SK-N-SH treated with all-trans-retinoic acid at 6 μM for 48 hours (cell line): ENCODE data around the gene PRDM15.

Source experiments
- ATAC-seq: fragments of 200-7000 bp; cut with Tn5 transposase; 3 replicates; pipeline ENCODE4 v1.9.1; 2020; ENCODE audit warnings: mild to moderate bottlenecking, moderate library complexity
- ARNTL ChIP-seq: fragments of 450-650 bp; formaldehyde crosslinking; IDR thresholded peaks from 2 replicates; pipeline ENCODE4 v1.5.0; 2020; ENCODE audit warnings: low read depth, mild to moderate bottlenecking, moderate library complexity, borderline replicate concordance
- BACH2 ChIP-seq: fragments of 250-450 bp; sonication (Bioruptor Pico); IDR thresholded peaks from 2 replicates; pipeline ENCODE4 v1.9.0; 2021; ENCODE audit warnings: mild to moderate bottlenecking, borderline replicate concordance
- CSDC2 ChIP-seq: fragments of 250-450 bp; sonication (Bioruptor Pico); IDR thresholded peaks from 2 replicates; pipeline ENCODE4 v1.5.0; 2020; ENCODE audit warnings: mild to moderate bottlenecking, moderate library complexity
- ESRRG ChIP-seq: fragments of 250-450 bp; sonication (Bioruptor Pico); IDR thresholded peaks from 2 replicates; pipeline ENCODE4 v1.6.1; 2021; ENCODE audit warnings: mild to moderate bottlenecking
- GLIS3 ChIP-seq: fragments of 250-450 bp; sonication (Bioruptor Pico); IDR thresholded peaks from 2 replicates; pipeline ENCODE4 v1.5.0; 2020; ENCODE audit warnings: mild to moderate bottlenecking, moderate library complexity
- ISL1 ChIP-seq: fragments of 250-450 bp; sonication (Bioruptor Pico); IDR thresholded peaks from 2 replicates; pipeline ENCODE4 v2.1.2; 2022; ENCODE audit warnings: mild to moderate bottlenecking, moderate library complexity
- OSR1 ChIP-seq: fragments of 250-450 bp; sonication (Bioruptor Pico); IDR thresholded peaks from 2 replicates; pipeline ENCODE4 v1.8.0; 2022; ENCODE audit warnings: moderate library complexity, mild to moderate bottlenecking, inconsistent platforms
- POU6F1 ChIP-seq: fragments of 250-450 bp; sonication (Bioruptor Pico); IDR thresholded peaks from 2 replicates; pipeline ENCODE4 v1.8.0; 2021; ENCODE audit warnings: low read depth, mild to moderate bottlenecking, moderate library complexity, borderline replicate concordance
- RARB ChIP-seq: fragments of 250-450 bp; sonication (Bioruptor Pico); IDR thresholded peaks from 2 replicates; pipeline ENCODE4 v1.8.0; 2021; ENCODE audit warnings: mild to moderate bottlenecking, moderate library complexity
- SNAI2 ChIP-seq: fragments of 250-450 bp; sonication (Bioruptor Pico); IDR thresholded peaks from 2 replicates; pipeline ENCODE4 v1.5.0; 2020; ENCODE audit warnings: mild to moderate bottlenecking, moderate library complexity
- TCF4 ChIP-seq: fragments of 250-450 bp; sonication (Bioruptor Pico); IDR thresholded peaks from 2 replicates; pipeline ENCODE4 v1.8.0; 2021; ENCODE audit warnings: mild to moderate bottlenecking, moderate library complexity, borderline replicate concordance
- ZC3H10 ChIP-seq: fragments of 250-450 bp; sonication (Bioruptor Pico); IDR thresholded peaks from 2 replicates; pipeline ENCODE4 v1.5.1; 2021; ENCODE audit warnings: mild to moderate bottlenecking, moderate library complexity
- ZFP3 ChIP-seq: fragments of 250-450 bp; sonication (Bioruptor Pico); IDR thresholded peaks from 2 replicates; pipeline ENCODE4 v1.5.0; 2020; ENCODE audit warnings: mild to moderate bottlenecking, moderate library complexity
- ZNF565 ChIP-seq: fragments of 450-650 bp; formaldehyde crosslinking; conservative IDR thresholded peaks from 2 replicates; pipeline ENCODE4 v1.5.0; 2020; ENCODE audit warnings: low read depth, mild to moderate bottlenecking, moderate library complexity
- ZNF70 ChIP-seq: fragments of 450-650 bp; formaldehyde crosslinking; IDR thresholded peaks from 2 replicates; pipeline ENCODE4 v1.5.0; 2020; ENCODE audit warnings: mild to moderate bottlenecking, moderate library complexity
- TF ChIP-seq, protein P1 (sequence below): fragments of 250-450 bp; sonication (Bioruptor Pico); IDR thresholded peaks from 2 replicates; pipeline ENCODE4 v1.5.1; 2021; ENCODE audit warnings: mild to moderate bottlenecking, moderate library complexity
- TF ChIP-seq, protein P2 (sequence below): fragments of 250-450 bp; sonication (Bioruptor Pico); IDR thresholded peaks from 2 replicates; pipeline ENCODE4 v1.5.0; 2020; ENCODE audit warnings: mild to moderate bottlenecking, moderate library complexity
- TF ChIP-seq, protein P3 (sequence below): fragments of 250-450 bp; sonication (Bioruptor Pico); IDR thresholded peaks from 2 replicates; pipeline ENCODE4 v1.5.1; 2020; ENCODE audit warnings: low read depth, mild to moderate bottlenecking, moderate library complexity

PRDM15 gene

GRCh38 chr21:41817877-41818855, 61.0 kb downstream of the PRDM15 start:
- ATAC-seq = no peak
- TF ChIP-seq ZFP3 (CRISPR knock-in tag) = no peak
- TF ChIP-seq ESRRG (CRISPR knock-in tag) = no peak

DNA sequence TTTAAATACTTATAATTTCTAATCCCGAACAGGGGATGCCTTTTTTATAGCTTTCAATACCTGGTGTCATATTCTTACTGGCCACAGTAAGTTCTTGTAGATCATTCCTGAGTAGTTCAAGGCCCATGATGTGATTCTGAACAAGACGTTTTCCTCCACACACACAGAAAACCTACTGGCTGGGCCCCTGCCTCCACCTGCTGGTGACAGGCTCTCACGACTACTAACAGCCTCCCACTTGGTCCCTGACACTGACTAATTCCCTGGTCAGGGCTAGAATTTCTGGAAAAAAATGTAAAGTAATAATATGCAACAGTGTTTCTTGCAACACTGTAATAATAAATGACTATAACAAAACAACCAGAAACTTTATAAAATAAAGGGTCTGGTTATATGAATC, 61.9 kb downstream of the PRDM15 start:
- ATAC-seq = peak; percentile 92
- TF ChIP-seq CSDC2 (CRISPR knock-in tag) = no peak
- TF ChIP-seq SNAI2 (CRISPR knock-in tag) = no peak
- TF ChIP-seq, protein P1, sequence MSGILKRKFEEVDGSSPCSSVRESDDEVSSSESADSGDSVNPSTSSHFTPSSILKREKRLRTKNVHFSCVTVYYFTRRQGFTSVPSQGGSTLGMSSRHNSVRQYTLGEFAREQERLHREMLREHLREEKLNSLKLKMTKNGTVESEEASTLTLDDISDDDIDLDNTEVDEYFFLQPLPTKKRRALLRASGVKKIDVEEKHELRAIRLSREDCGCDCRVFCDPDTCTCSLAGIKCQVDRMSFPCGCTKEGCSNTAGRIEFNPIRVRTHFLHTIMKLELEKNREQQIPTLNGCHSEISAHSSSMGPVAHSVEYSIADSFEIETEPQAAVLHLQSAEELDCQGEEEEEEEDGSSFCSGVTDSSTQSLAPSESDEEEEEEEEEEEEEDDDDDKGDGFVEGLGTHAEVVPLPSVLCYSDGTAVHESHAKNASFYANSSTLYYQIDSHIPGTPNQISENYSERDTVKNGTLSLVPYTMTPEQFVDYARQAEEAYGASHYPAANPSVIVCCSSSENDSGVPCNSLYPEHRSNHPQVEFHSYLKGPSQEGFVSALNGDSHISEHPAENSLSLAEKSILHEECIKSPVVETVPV (CRISPR knock-in tag) = no peak
- TF ChIP-seq BACH2 (CRISPR knock-in tag) = no peak
- no peak for TF ChIP-seq POU6F1 (CRISPR knock-in tag)
- TF ChIP-seq ARNTL (CRISPR knock-in tag) = no peak
- no peak for TF ChIP-seq GLIS3 (CRISPR knock-in tag)
- TF ChIP-seq OSR1 (CRISPR knock-in tag) = no peak
- no peak for TF ChIP-seq ZNF565 (CRISPR knock-in tag)
- TF ChIP-seq, protein P2, sequence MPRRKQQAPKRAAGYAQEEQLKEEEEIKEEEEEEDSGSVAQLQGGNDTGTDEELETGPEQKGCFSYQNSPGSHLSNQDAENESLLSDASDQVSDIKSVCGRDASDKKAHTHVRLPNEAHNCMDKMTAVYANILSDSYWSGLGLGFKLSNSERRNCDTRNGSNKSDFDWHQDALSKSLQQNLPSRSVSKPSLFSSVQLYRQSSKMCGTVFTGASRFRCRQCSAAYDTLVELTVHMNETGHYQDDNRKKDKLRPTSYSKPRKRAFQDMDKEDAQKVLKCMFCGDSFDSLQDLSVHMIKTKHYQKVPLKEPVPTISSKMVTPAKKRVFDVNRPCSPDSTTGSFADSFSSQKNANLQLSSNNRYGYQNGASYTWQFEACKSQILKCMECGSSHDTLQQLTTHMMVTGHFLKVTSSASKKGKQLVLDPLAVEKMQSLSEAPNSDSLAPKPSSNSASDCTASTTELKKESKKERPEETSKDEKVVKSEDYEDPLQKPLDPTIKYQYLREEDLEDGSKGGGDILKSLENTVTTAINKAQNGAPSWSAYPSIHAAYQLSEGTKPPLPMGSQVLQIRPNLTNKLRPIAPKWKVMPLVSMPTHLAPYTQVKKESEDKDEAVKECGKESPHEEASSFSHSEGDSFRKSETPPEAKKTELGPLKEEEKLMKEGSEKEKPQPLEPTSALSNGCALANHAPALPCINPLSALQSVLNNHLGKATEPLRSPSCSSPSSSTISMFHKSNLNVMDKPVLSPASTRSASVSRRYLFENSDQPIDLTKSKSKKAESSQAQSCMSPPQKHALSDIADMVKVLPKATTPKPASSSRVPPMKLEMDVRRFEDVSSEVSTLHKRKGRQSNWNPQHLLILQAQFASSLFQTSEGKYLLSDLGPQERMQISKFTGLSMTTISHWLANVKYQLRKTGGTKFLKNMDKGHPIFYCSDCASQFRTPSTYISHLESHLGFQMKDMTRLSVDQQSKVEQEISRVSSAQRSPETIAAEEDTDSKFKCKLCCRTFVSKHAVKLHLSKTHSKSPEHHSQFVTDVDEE (CRISPR knock-in tag) = no peak

DNA sequence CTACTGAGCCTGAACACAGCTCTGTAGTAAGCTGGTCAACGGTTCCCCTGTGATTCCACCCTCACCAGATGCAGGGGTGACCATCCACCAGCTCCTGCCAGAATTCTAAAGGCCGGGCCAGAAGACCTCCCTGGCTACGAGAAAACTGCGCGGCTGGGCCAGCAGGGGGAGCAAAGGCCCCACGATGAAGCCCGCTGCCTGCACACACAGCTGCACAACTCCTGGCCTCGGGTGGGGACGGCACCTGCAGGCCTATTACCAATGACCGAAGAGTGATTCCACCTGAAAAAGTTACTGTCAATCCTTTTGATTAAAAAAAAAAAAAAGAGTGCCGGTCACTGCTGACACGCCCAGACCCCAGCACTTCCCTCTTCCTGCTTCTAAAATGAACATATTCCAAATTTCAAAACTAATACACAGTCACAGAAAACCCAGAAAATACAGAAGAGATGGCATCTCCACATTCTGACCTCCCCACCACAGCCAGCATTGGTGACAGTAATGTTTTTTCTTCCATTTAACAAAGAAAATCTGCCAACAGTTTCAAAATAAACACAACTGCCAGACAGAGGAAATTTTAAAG, 62.5 kb downstream of the PRDM15 start:
- no peak for TF ChIP-seq CSDC2 (CRISPR knock-in tag)
- no peak for TF ChIP-seq ESRRG (CRISPR knock-in tag)
- TF ChIP-seq, protein P2 (CRISPR knock-in tag) = no peak
- TF ChIP-seq TCF4 (CRISPR knock-in tag) = no peak
- no peak for TF ChIP-seq GLIS3 (CRISPR knock-in tag)
- TF ChIP-seq, protein P3, sequence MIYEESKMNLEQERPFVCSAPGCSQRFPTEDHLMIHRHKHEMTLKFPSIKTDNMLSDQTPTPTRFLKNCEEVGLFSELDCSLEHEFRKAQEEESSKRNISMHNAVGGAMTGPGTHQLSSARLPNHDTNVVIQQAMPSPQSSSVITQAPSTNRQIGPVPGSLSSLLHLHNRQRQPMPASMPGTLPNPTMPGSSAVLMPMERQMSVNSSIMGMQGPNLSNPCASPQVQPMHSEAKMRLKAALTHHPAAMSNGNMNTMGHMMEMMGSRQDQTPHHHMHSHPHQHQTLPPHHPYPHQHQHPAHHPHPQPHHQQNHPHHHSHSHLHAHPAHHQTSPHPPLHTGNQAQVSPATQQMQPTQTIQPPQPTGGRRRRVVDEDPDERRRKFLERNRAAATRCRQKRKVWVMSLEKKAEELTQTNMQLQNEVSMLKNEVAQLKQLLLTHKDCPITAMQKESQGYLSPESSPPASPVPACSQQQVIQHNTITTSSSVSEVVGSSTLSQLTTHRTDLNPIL = no peak
- TF ChIP-seq ARNTL (CRISPR knock-in tag) = no peak
- no peak for TF ChIP-seq RARB
- TF ChIP-seq ISL1 (CRISPR knock-in tag) = no peak
- no peak for TF ChIP-seq ZNF70 (CRISPR knock-in tag)
- TF ChIP-seq ZC3H10 (CRISPR knock-in tag) = no peak
- ATAC-seq = peak; percentile 87
